DOHH2 (cell line): ENCODE results near the gene KSR1.

Experiments used
- H3F3A ChIP-seq: fragments of 200-600 bp; sonication (generic), shearing (Covaris generic); 2 replicates; pipeline ENCODE4 v1.6.0; 2016; ENCODE audit warnings: antibody characterized with exemption, mild to moderate bottlenecking; ENCODE audit not compliant: control insufficient read depth, insufficient read depth
- H3K27ac ChIP-seq: fragments of 200-600 bp; sonication (generic); 2 replicates; pipeline ENCODE4 v1.5.1; 2014; ENCODE audit warnings: low read depth, mild to moderate bottlenecking, low read length, moderate library complexity
- H3K27me3 ChIP-seq: fragments of 200-600 bp; sonication (generic); 2 replicates; pipeline ENCODE4 v1.6.1; 2014; ENCODE audit warnings: mild to moderate bottlenecking, low read length, mixed read lengths; ENCODE audit not compliant: control insufficient read depth
- H3K36me3 ChIP-seq: fragments of 200-600 bp; sonication (generic); 2 replicates; pipeline ENCODE4 v1.6.1; 2014; ENCODE audit warnings: mild to moderate bottlenecking, low read length, moderate library complexity, mixed read lengths; ENCODE audit not compliant: control insufficient read depth
- H3K4me1 ChIP-seq: fragments of 200-600 bp; sonication (generic); 2 replicates; pipeline ENCODE4 v1.6.1; 2014; ENCODE audit warnings: mild to moderate bottlenecking, low read length, mixed read lengths; ENCODE audit not compliant: control insufficient read depth
- H3K4me2 ChIP-seq: fragments of 200-600 bp; sonication (generic); 2 replicates; pipeline ENCODE4 v1.6.0; 2014; ENCODE audit warnings: mild to moderate bottlenecking, low read length, moderate library complexity
- H3K4me3 ChIP-seq: fragments of 200-600 bp; sonication (generic); 2 replicates; pipeline ENCODE4 v1.5.1; 2014; ENCODE audit warnings: mild to moderate bottlenecking, low read length, mixed read lengths
- H3K79me2 ChIP-seq: fragments of 200-600 bp; sonication (generic); 2 replicates; pipeline ENCODE4 v1.6.1; 2014; ENCODE audit warnings: mild to moderate bottlenecking, low read length, mixed read lengths; ENCODE audit not compliant: control insufficient read depth
- H3K9me2 ChIP-seq: fragments of 200-600 bp; sonication (generic); replicated peaks from 2 replicates; pipeline ENCODE4 v1.6.1; 2014; ENCODE audit warnings: mild to moderate bottlenecking, low read length, mixed read lengths; ENCODE audit not compliant: control insufficient read depth
- H3K9me3 ChIP-seq: fragments of 200-600 bp; sonication (generic); 2 replicates; pipeline ENCODE4 v1.6.1; 2014; ENCODE audit warnings: antibody characterized with exemption, low read length, mixed read lengths; ENCODE audit not compliant: control insufficient read depth, insufficient read depth
- H4K20me1 ChIP-seq: fragments of 200-600 bp; sonication (generic); 2 replicates; pipeline ENCODE4 v1.6.0; 2014; ENCODE audit warnings: low read depth, mild to moderate bottlenecking, antibody characterized with exemption, low read length, moderate library complexity; ENCODE audit not compliant: control insufficient read depth, insufficient read depth
- CTCF ChIP-seq: fragments of 200-600 bp; sonication (generic); IDR thresholded peaks from one replicate; pipeline ENCODE4 v1.5.1; 2014; ENCODE audit warnings: antibody characterized with exemption, mild to moderate bottlenecking, low read depth, low read length; ENCODE audit not compliant: poor library complexity, severe bottlenecking
- EZH2phosphoT487 ChIP-seq: fragments of 200-600 bp; sonication (generic); IDR thresholded peaks from 2 replicates; pipeline ENCODE4 v1.6.1; 2017; ENCODE audit warnings: borderline replicate concordance, mild to moderate bottlenecking, antibody characterized with exemption, low read length, moderate library complexity, mixed read lengths

The KSR1 gene

GRCh38 chr17:27550291-27550930 is 94.2 kb downstream of the KSR1 start:
- no peak overlapping the region for H3K4me3 ChIP-seq
- H3K27me3 ChIP-seq, result peaks cover 20% of the 10 kb centered on the region
- no peaks in the 10 kb centered on the region for H4K20me1 ChIP-seq
- no peak overlapping the region for H3K4me2 ChIP-seq
- TF ChIP-seq CTCF (no peak), EZH2phosphoT487 (no peak)
- H3K36me3 ChIP-seq, result no peaks in the 10 kb centered on the region
- no peaks in the 10 kb centered on the region for H3K79me2 ChIP-seq
- H3F3A ChIP-seq, result no peaks in the 10 kb centered on the region
- no peaks in the 10 kb centered on the region for H3K9me3 ChIP-seq
- peaks cover 4% of the 10 kb centered on the region for H3K4me1 ChIP-seq
- no peaks in the 10 kb centered on the region for H3K9me2 ChIP-seq
- no peak overlapping the region for H3K27ac ChIP-seq

GRCh38 chr17:27550974-27551505 is 94.8 kb downstream of the KSR1 start:
- H3K9me2 ChIP-seq, result no peaks in the 10 kb centered on the region
- peaks cover 14% of the 10 kb centered on the region for H3K27me3 ChIP-seq
- H3K79me2 ChIP-seq, result no peaks in the 10 kb centered on the region
- H3F3A ChIP-seq, result no peaks in the 10 kb centered on the region
- no peaks in the 10 kb centered on the region for H4K20me1 ChIP-seq
- H3K36me3 ChIP-seq, result no peaks in the 10 kb centered on the region
- H3K4me3 ChIP-seq, result no peak overlapping the region
- no peaks in the 10 kb centered on the region for H3K9me3 ChIP-seq
- H3K4me2 ChIP-seq, result no peak overlapping the region
- peaks cover 10% of the 10 kb centered on the region for H3K4me1 ChIP-seq
- no peak for TF ChIP-seq CTCF
- no peak for TF ChIP-seq EZH2phosphoT487
- no peak overlapping the region for H3K27ac ChIP-seq

- no peaks in the 10 kb centered on the region for H3K79me2 ChIP-seq
- no peak overlapping the region for H3K4me2 ChIP-seq
- H3F3A ChIP-seq, result no peaks in the 10 kb centered on the region
- H3K9me2 ChIP-seq, result no peaks in the 10 kb centered on the region
- no peaks in the 10 kb centered on the region for H3K9me3 ChIP-seq
- TF ChIP-seq EZH2phosphoT487, result no peak
- no peaks in the 10 kb centered on the region for H4K20me1 ChIP-seq
- peaks cover 10% of the 10 kb centered on the region for H3K4me1 ChIP-seq
- H3K36me3 ChIP-seq, result no peaks in the 10 kb centered on the region
- no peak overlapping the region for H3K4me3 ChIP-seq
- H3K27me3 ChIP-seq, result peaks cover 7% of the 10 kb centered on the region
- no peak overlapping the region for H3K27ac ChIP-seq
These were observed 95.5 kb downstream of the KSR1 start for GRCh38 chr17:27551701-27552248.

- Histone ChIP-seq H3K27ac (no peak overlapping the region), H3K4me1 (peaks cover 10% of the 10 kb centered on the region)
- no peak for TF ChIP-seq EZH2phosphoT487
- no peak for TF ChIP-seq CTCF
These were observed 96.1 kb downstream of the KSR1 start for GRCh38 chr17:27552276-27552732.

More at GRCh38 chr17:27552276-27552732, 96.1 kb downstream of the KSR1 start:
- H3K4me2 ChIP-seq, result no peak overlapping the region
- H3K79me2 ChIP-seq, result no peaks in the 10 kb centered on the region
- no peaks in the 10 kb centered on the region for H3K9me2 ChIP-seq
- H4K20me1 ChIP-seq, result no peaks in the 10 kb centered on the region
- H3K9me3 ChIP-seq, result no peaks in the 10 kb centered on the region
- peaks cover 1% of the 10 kb centered on the region for H3K27me3 ChIP-seq
- no peak overlapping the region for H3K4me3 ChIP-seq
- no peaks in the 10 kb centered on the region for H3K36me3 ChIP-seq
- no peaks in the 10 kb centered on the region for H3F3A ChIP-seq
